Omental fat pad (tissue), 4 donors: ENCODE data around the gene TUBB4A. TPM values are rescaled to one million over a fixed set of nuclear protein-coding genes. Genes with fewer than 3 reads are reported as not detected.

ENCODE experiments used
- ATAC-seq: fragments of 150-250 bp; one replicate; pipeline ENCODE4 v1.9.1; 2016; ENCODE audit warnings: mild to moderate bottlenecking, moderate library complexity; ENCODE audit not compliant: low FRiP score
- DNase-seq: peaks from one replicate; pipeline ENCODE4 v3.0.0-alpha.2; 2019; ENCODE audit warnings: low spot score
- CTCF ChIP-seq, 3 donors: fragments of 450-650 bp; IDR thresholded peaks; one replicate each; pipeline ENCODE4 v1.5.1; 2016 to 2017; ENCODE audit warnings: antibody characterized with exemption in 3 of 3, mild to moderate bottlenecking in 3 of 3, moderate library complexity in 2 of 3
- total RNA-seq, 4 donors: library from RNA; depleted of rRNA; stranded (reverse); fragments of >200 nt; gene quantifications; one replicate each; pipeline ENCODE4 v1.1.0, GENCODE V29; 2016

TUBB4A gene
- total RNA-seq, 4 donors from 2014 or later, result 2.2 to 2.8 (median 2.2) TPM; not detected in 1

DNA sequence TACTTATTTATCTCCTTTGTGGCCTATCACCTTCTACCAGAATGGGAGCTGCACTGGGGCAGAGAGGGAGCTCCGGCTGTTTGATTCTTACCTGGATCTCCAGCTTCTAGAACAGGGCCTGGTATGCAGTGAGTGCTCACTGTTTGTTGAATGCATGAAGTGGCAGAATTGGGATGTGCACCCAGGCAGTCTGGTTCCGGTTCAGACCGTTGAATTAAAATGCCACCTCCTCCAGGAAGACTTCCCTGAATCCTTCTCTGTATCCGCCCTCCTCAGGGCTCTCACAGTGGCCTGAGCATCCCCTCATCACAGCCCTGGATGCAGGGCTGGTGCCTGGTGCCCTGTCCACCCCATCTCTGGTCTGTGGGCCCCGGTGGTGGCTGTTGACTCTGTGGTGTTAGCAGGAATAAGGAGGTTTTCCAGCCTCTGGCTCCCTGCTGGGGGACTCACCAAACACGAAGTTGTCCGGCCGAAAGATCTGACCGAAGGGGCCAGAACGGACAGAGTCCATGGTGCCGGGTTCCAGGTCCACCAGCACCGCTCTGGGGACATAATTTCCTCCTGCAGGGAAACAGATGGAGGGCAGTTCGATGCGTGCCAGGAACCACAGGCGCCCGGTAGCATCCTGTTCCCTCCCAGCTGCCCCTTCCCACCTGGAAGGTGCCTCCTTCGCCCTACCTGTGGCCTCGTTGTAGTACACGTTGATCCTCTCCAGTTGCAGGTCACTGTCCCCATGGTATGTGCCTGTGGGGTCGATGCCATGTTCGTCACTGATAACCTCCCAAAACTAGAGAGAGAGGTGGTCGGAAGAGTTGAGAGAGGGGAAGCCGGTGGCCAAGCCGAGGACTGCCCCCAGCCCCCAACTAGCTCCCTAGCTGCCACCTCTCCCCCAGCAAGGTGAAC lies 1.0 kb downstream of the TUBB4A start:
- ATAC-seq (no peak), DNase-seq (no peak)
- no peak for TF ChIP-seq CTCF (IDR thresholded peaks at IDR 0.05)

GRCh38 chr19:6499052-6499790 lies 2.9 kb downstream of the TUBB4A start:
- no peak for TF ChIP-seq CTCF (IDR thresholded peaks at IDR 0.05)
- DNase-seq (no peak), ATAC-seq (no peak)

GRCh38 chr19:6498294-6499036 lies 3.6 kb downstream of the TUBB4A start:
- no peak for ATAC-seq
- no peak for DNase-seq
- no peak for TF ChIP-seq CTCF (IDR thresholded peaks at IDR 0.05)

DNA sequence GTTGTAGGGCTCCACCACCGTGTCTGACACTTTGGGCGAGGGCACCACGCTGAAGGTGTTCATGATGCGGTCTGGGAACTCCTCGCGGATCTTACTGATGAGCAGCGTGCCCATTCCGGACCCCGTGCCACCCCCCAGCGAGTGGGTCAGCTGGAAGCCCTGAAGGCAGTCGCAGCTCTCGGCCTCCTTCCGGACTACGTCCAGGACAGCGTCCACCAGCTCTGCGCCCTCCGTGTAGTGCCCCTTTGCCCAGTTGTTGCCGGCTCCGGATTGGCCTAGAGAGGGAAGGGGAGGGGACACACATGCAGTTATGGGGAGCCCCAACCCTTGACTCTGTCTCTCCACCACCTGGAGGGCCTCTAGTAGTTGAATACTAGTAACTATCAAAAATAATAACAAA lies 6.2 kb downstream of the TUBB4A start:
- DNase-seq (no peak), ATAC-seq (no peak)
- TF ChIP-seq CTCF (IDR thresholded peaks at IDR 0.05), result no peak

DNA sequence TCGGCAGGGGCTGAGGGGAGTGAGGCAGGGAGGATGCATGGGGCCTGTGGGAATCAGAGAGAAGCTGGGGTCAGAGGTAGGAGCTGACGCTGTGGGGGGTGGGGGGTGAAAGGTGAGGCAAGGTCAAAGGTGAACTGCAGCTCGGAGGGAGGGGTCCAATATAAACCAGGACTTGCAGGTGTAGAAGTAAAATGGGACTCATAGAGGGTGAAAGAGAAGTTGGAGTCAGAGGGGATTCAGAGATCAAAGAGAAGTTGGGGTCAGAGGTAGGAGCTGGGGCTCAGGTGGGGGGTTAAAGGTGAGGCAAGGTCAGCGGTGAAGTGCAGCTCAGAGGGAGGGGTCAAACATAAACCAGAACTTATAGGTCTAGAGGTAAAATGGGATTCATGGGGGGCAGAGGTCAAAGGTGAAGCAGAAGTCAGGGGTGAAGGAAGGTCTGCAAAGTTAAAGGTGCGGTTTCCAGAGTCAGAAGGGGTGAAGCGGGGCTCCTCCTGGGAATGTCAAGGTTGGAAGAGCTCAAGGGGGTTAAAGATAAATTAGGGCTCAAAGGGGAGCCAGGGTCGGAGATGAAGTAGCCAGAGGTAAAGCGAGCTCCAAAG lies 7.6 kb downstream of the TUBB4A start:
- ATAC-seq, result no peak
- DNase-seq, result no peak
- TF ChIP-seq CTCF (IDR thresholded peaks at IDR 0.05), result no peak

GRCh38 chr19:6491802-6492592 lies 10.1 kb downstream of the TUBB4A start:
- TF ChIP-seq CTCF (IDR thresholded peaks at IDR 0.05), result no peak
- no peak for ATAC-seq
- DNase-seq, result no peak
